HFF-Myc (cell line): ENCODE results near the gene CTBP1.
A peak's percentile ranks its signal among the peaks of the same experiment; 100 is the strongest.

ENCODE experiments used
- DNase-seq: peaks from one replicate; pipeline ENCODE4 v3.0.0-alpha.2; 2011; ENCODE audit warnings: low read depth; ENCODE audit errors: extremely low read depth
- H3K4me3 ChIP-seq: replicated peaks from 2 replicates; pipeline ENCODE4 v1.5.1; 2011; ENCODE audit warnings: low read depth, mild to moderate bottlenecking, control low read depth, low read length
- CTCF ChIP-seq: IDR thresholded peaks from 2 replicates; pipeline ENCODE4 v1.5.1; 2012; ENCODE audit warnings: mild to moderate bottlenecking, low read depth, low read length, control low read depth; ENCODE audit errors: missing control alignments

The CTBP1 gene

GRCh38 chr4:1290165-1290977, 41.4 kb upstream of the CTBP1 start:
- no peak for TF ChIP-seq CTCF
- H3K4me3 ChIP-seq = peak overlapping the region; percentile 94
- no peak for DNase-seq

- H3K4me3 ChIP-seq = peak within 1 kb of the TSS; percentile 94
- TF ChIP-seq CTCF = no peak
- DNase-seq = peak; percentile 93
These were observed 40.6 kb upstream of the CTBP1 start, which contains the start of gene MAEA for GRCh38 chr4:1289207-1290164. TSS of gene MAEA (plus strand) at chr4:1289891. CDS start at chr4:1289914, 23 bp downstream.

- H3K4me3 ChIP-seq = peak overlapping the region; percentile 94
- TF ChIP-seq CTCF = no peak
- no peak for DNase-seq
These were observed 39.9 kb upstream of the CTBP1 start for GRCh38 chr4:1288786-1289185.

GRCh38 chr4:1285790-1286553, 37.0 kb upstream of the CTBP1 start:
- peak; percentile 18 for TF ChIP-seq CTCF
- H3K4me3 ChIP-seq = no peak overlapping the region
- DNase-seq = no peak

- TF ChIP-seq CTCF = no peak
These were observed 36.3 kb upstream of the CTBP1 start for GRCh38 chr4:1285151-1285789.

GRCh38 chr4:1283711-1284110, 34.8 kb upstream of the CTBP1 start:
- DNase-seq = no peak
- no peak for TF ChIP-seq CTCF
- no peak overlapping the region for H3K4me3 ChIP-seq

More at GRCh38 chr4:1285151-1285789, 36.3 kb upstream of the CTBP1 start:
- DNase-seq = no peak
- no peak overlapping the region for H3K4me3 ChIP-seq
